Hematopoietic multipotent progenitor cell treated with erythropoietin and hydrocortisone succinate and interleukin-3 and kit ligand, for 8 days (in vitro differentiated cells): ENCODE measurements around the gene NDUFA1.
"Not testable (repeated sequence)": the region's sequence is repeated elsewhere in the genome, so short reads cannot be mapped to it uniquely, and the experiment has no call there.

ENCODE experiments used
- DNase-seq: peaks from one replicate; pipeline ENCODE4 v3.0.0-alpha.2; 2015

NDUFA1 gene

GRCh38 chrX:119916310-119916709 lies 44.7 kb downstream of the NDUFA1 start:
- DNase-seq = no peak

GRCh38 chrX:119917877-119918276 lies 46.2 kb downstream of the NDUFA1 start:
- DNase-seq = no peak

- DNase-seq = no peak
Measured at GRCh38 chrX:119919835-119920585, 48.4 kb downstream of the NDUFA1 start.

GRCh38 chrX:119922391-119922790 lies 50.8 kb downstream of the NDUFA1 start:
- not testable (repeated sequence) for DNase-seq
